GM21717 (cell line): ENCODE data around the gene SLC25A3.

ENCODE experiments used
- ATAC-seq: cut with Tn5 transposase; IDR thresholded peaks from one replicate; pipeline ENCODE4 v1.9.1; 2021; ENCODE audit warnings: mild to moderate bottlenecking, moderate library complexity; ENCODE audit not compliant: unreplicated experiment

The SLC25A3 gene

GRCh38 chr12:98653866-98654493 lies 60.5 kb downstream of the SLC25A3 start:
- no peak for ATAC-seq
